NCI-H2227 treated with DMSO at 0.1 percent for 48 hours (cell line): ENCODE measurements around the gene FBXO7.
A peak's percentile ranks its signal among the peaks of the same experiment; 100 is the strongest.

Experiments
- DNase-seq: peaks from one replicate; lab custom pipeline; 2025; lab: John Stamatoyannopoulos, UW

FBXO7 gene

GRCh38 chr22:32531931-32532819 is 57.6 kb downstream of the FBXO7 start:
- peak; percentile 14 for DNase-seq

GRCh38 chr22:32532820-32533128 is 58.2 kb downstream of the FBXO7 start:
- no peak for DNase-seq

GRCh38 chr22:32533265-32534111 is 58.9 kb downstream of the FBXO7 start:
- no peak for DNase-seq

- no peak for DNase-seq
These were observed 59.9 kb downstream of the FBXO7 start for GRCh38 chr22:32534252-32535235.

GRCh38 chr22:32535531-32536190 is 61.0 kb downstream of the FBXO7 start:
- DNase-seq: no peak

- no peak for DNase-seq
These were observed 61.7 kb downstream of the FBXO7 start for GRCh38 chr22:32536352-32536751.

GRCh38 chr22:32538521-32538920 is 63.9 kb downstream of the FBXO7 start:
- no peak for DNase-seq

- DNase-seq: no peak
These were observed 65.2 kb downstream of the FBXO7 start for GRCh38 chr22:32539631-32540421.

- DNase-seq: no peak
These were observed 66.9 kb downstream of the FBXO7 start for GRCh38 chr22:32541481-32541880.

- DNase-seq: no peak
These were observed 67.6 kb downstream of the FBXO7 start for GRCh38 chr22:32542066-32542676.

GRCh38 chr22:32542677-32543357 is 68.2 kb downstream of the FBXO7 start:
- DNase-seq: no peak

GRCh38 chr22:32544953-32545558 is 70.4 kb downstream of the FBXO7 start:
- no peak for DNase-seq

- DNase-seq: no peak
These were observed 71.2 kb downstream of the FBXO7 start for GRCh38 chr22:32545801-32546200.

GRCh38 chr22:32546496-32546895 is 71.9 kb downstream of the FBXO7 start:
- no peak for DNase-seq

GRCh38 chr22:32546935-32547334 is 72.3 kb downstream of the FBXO7 start:
- DNase-seq: no peak

- DNase-seq: no peak
These were observed 73.4 kb downstream of the FBXO7 start for GRCh38 chr22:32548039-32548438.
